Common myeloid progenitor, CD34-positive (primary cell): ENCODE results near the gene SLFN11. TPM values are rescaled to one million over a fixed set of nuclear protein-coding genes. Genes with fewer than 3 reads are reported as not detected.
A peak's percentile ranks its signal among the peaks of the same experiment; 100 is the strongest.
"Not testable (repeated sequence)": the region's sequence is repeated elsewhere in the genome, so short reads cannot be mapped to it uniquely, and the experiment has no call there.

Source experiments
- CTCF ChIA-PET: fragments of 350-600 bp; sonication (Branson Sonifier 250); formaldehyde crosslinking; loops from one replicate; lab custom pipeline; 2021; ENCODE audit warnings: antibody characterized with exemption; lab: Charles Lee
- POLR2A ChIA-PET: fragments of 350-600 bp; sonication (Branson Sonifier 250); formaldehyde crosslinking; loops from one replicate; lab custom pipeline; 2021; ENCODE audit warnings: antibody characterized with exemption; lab: Charles Lee
- DNase-seq, 3 donors: peaks; one replicate each; pipeline versions ENCODE4 v3.0.0 to v3.0.0-alpha.2; 2013
- H3K27ac ChIP-seq, 2 experiments: 1 replicate in 1 of 2; 2 replicates in 1 of 2; pipeline ENCODE4 v1.7.0; 2013; ENCODE audit warnings: inconsistent platforms in 2 of 2, low read length in 2 of 2, mild to moderate bottlenecking in 2 of 2, low read depth in 1 of 2, moderate library complexity in 1 of 2; ENCODE audit not compliant: severe bottlenecking in 2 of 2, insufficient read depth in 1 of 2, poor library complexity in 1 of 2
- H3K27me3 ChIP-seq, 5 experiments: replicated peaks in 2 of 5; 1 replicate in 3 of 5; 2 replicates in 2 of 5; pipeline versions ENCODE4 v1.6.1 to v1.7.0; 2013; ENCODE audit warnings: low read length in 4 of 5, mild to moderate bottlenecking in 2 of 5, moderate library complexity in 2 of 5, inconsistent platforms in 1 of 5; ENCODE audit not compliant: insufficient read depth in 5 of 5, control insufficient read depth in 4 of 5
- H3K36me3 ChIP-seq, 4 experiments: 1 replicate in 2 of 4; 2 replicates in 2 of 4; pipeline versions ENCODE4 v1.6.1 to v1.7.0; 2013; ENCODE audit warnings: low read length in 3 of 4, control low read depth in 1 of 4, mild to moderate bottlenecking in 1 of 4; ENCODE audit not compliant: control insufficient read depth in 4 of 4, insufficient read depth in 4 of 4
- H3K4me1 ChIP-seq, 4 experiments: 1 replicate in 3 of 4; 2 replicates in 1 of 4; pipeline versions ENCODE4 v1.6.1 to v1.7.1; 2013; ENCODE audit warnings: low read length in 3 of 4, mild to moderate bottlenecking in 3 of 4, control low read depth in 1 of 4, inconsistent platforms in 1 of 4, moderate library complexity in 1 of 4; ENCODE audit not compliant: control insufficient read depth in 4 of 4, insufficient read depth in 4 of 4; ENCODE audit errors: control extremely low read depth in 1 of 4
- H3K4me3 ChIP-seq, 7 experiments: 1 replicate in 4 of 7; 2 replicates in 3 of 7; pipeline versions ENCODE4 v1.5.1 to v1.7.0; 2013; ENCODE audit warnings: mild to moderate bottlenecking in 7 of 7, low read length in 6 of 7, moderate library complexity in 6 of 7, inconsistent platforms in 2 of 7, low read depth in 2 of 7, control low read depth in 1 of 7; ENCODE audit not compliant: insufficient read depth in 4 of 7, control insufficient read depth in 1 of 7; ENCODE audit errors: extremely low read depth in 1 of 7
- H3K9me3 ChIP-seq, 5 experiments: 1 replicate in 4 of 5; 2 replicates in 1 of 5; pipeline versions ENCODE4 v1.6.1 to v1.7.1; 2013; ENCODE audit warnings: low read length in 4 of 5, mild to moderate bottlenecking in 2 of 5, inconsistent platforms in 1 of 5, low read depth in 1 of 5, moderate library complexity in 1 of 5; ENCODE audit not compliant: control insufficient read depth in 4 of 5, insufficient read depth in 2 of 5; ENCODE audit errors: control extremely low read depth in 1 of 5
- WGBS: methylation state at CpG from one replicate; pipeline ENCODE4 v1.1.5; 2013; ENCODE audit not compliant: insufficient coverage; 5-methylcytosine and 5-hydroxymethylcytosine counted together
- polyA plus RNA-seq: library from polyadenylated mRNA; unstranded; fragments of 120-200 nt; gene quantifications from one replicate; pipeline ENCODE4 v1.2.1, GENCODE V29; 2013

SLFN11 gene
- 46.6 TPM for polyA plus RNA-seq

GRCh38 chr17:35373534-35373983 is at the start of gene SLFN11:
TSS of gene SLFN11 (minus strand) at chr17:35373621. CDS start at chr17:35363807, 9,814 bp downstream.
- peaks cover 10 to 40% (median 26%) of the 10 kb centered on the region in 4 experiments for H3K4me1 ChIP-seq
- peak within 1 kb of the TSS; percentile 82 to 90 for H3K27ac ChIP-seq
- H3K36me3 ChIP-seq: peaks cover 0 to 8% (median 7%) of the 10 kb centered on the region in 4 experiments
- peak; percentile 89 for DNase-seq
- 0% methylated on average over 16 of the region's 22 CpGs for WGBS
- no peaks in the 10 kb centered on the region for H3K27me3 ChIP-seq
- ChIA-PET CTCF (interaction anchor here (1.5 to 1.9 kb wide), 2 partner anchors 114 to 161 kb away, joined by 4 to 5 read pairs; no protein-coding TSS in a partner anchor), POLR2A (interaction anchor here (0.6 to 1.4 kb wide), 7 partner anchors 11 to 75 kb away, joined by 3 to 7 read pairs (median 3); partner anchors contain the start of gene SLFN13)
- peak within 1 kb of the TSS; percentile 70 to 96 (median 84) for H3K4me3 ChIP-seq
- H3K9me3 ChIP-seq: peaks cover 0 to 5% (median 4%) of the 10 kb centered on the region in 5 experiments

- 100% methylated on average over 3 of the region's 9 CpGs for WGBS
- DNase-seq, H3K9me3 ChIP-seq, POLR2A ChIA-PET, H3K4me3 ChIP-seq, H3K27ac ChIP-seq, H3K27me3 ChIP-seq, H3K4me1 ChIP-seq: not testable (repeated sequence)
- CTCF ChIA-PET: interaction anchor here (0.9 kb wide), 1 partner anchor 18 kb away, joined by 3 read pairs; no protein-coding TSS in a partner anchor
- H3K36me3 ChIP-seq: peaks cover 0 to 13% (median 2%) of the 10 kb centered on the region in 4 experiments
These were observed 47.6 kb upstream of the SLFN11 start for GRCh38 chr17:35421069-35421468.

GRCh38 chr17:35416659-35417058 is 43.2 kb upstream of the SLFN11 start:
- H3K9me3 ChIP-seq: peaks cover 0 to 8% (median 0%) of the 10 kb centered on the region in 5 experiments
- no peak overlapping the region for H3K27ac ChIP-seq
- CTCF ChIA-PET: no interaction called here
- H3K27me3 ChIP-seq: no peaks in the 10 kb centered on the region
- H3K4me3 ChIP-seq: no peak overlapping the region
- no peak for DNase-seq
- H3K36me3 ChIP-seq: peaks cover 0 to 23% (median 4%) of the 10 kb centered on the region in 4 experiments
- 100% methylated on average over 1 of the region's 2 CpGs for WGBS
- POLR2A ChIA-PET: no interaction called here
- no peaks in the 10 kb centered on the region for H3K4me1 ChIP-seq

GRCh38 chr17:35414707-35415106 is 41.3 kb upstream of the SLFN11 start:
- H3K27ac ChIP-seq, H3K4me3 ChIP-seq, H3K27me3 ChIP-seq, H3K4me1 ChIP-seq, POLR2A ChIA-PET, H3K9me3 ChIP-seq, DNase-seq: not testable (repeated sequence)
- 100% methylated on average over 1 of the region's 2 CpGs for WGBS
- peaks cover 0 to 36% (median 9%) of the 10 kb centered on the region in 4 experiments for H3K36me3 ChIP-seq
- CTCF ChIA-PET: interaction anchor here (0.7 kb wide), 1 partner anchor 102 kb away, joined by 3 read pairs; no protein-coding TSS in a partner anchor

- DNase-seq: no peak
- ChIA-PET POLR2A (no interaction called here), CTCF (interaction anchor here (0.7 to 1.0 kb wide), 2 partner anchors 9 to 101 kb away, joined by 3 read pairs; no protein-coding TSS in a partner anchor)
- Histone ChIP-seq H3K4me1 (no peaks in the 10 kb centered on the region), H3K36me3 (peaks cover under 1 to 35% (median 8%) of the 10 kb centered on the region in 4 experiments), H3K4me3 (no peak overlapping the region), H3K9me3 (peaks cover 0 to 8% (median 0%) of the 10 kb centered on the region in 5 experiments), H3K27ac (no peak overlapping the region), H3K27me3 (no peaks in the 10 kb centered on the region)
- 100% methylated on average over 1 of the region's 1 CpG for WGBS
These were observed 40.8 kb upstream of the SLFN11 start for GRCh38 chr17:35414247-35414646.

GRCh38 chr17:35407531-35407930 is 34.1 kb upstream of the SLFN11 start:
- no peak overlapping the region for H3K4me3 ChIP-seq
- no peaks in the 10 kb centered on the region for H3K4me1 ChIP-seq
- 90% methylated on average over 12 of the region's 26 CpGs for WGBS
- ChIA-PET CTCF (no interaction called here), POLR2A (no interaction called here)
- H3K36me3 ChIP-seq: peaks cover 2 to 32% (median 6%) of the 10 kb centered on the region in 4 experiments
- no peak for DNase-seq
- no peaks in the 10 kb centered on the region for H3K27me3 ChIP-seq
- no peaks in the 10 kb centered on the region for H3K9me3 ChIP-seq
- H3K27ac ChIP-seq: no peak overlapping the region

- DNase-seq: no peak
- ChIA-PET POLR2A (no interaction called here), CTCF (interaction anchor here (0.9 kb wide), 1 partner anchor 17 kb away, joined by 3 read pairs; no protein-coding TSS in a partner anchor)
- Histone ChIP-seq H3K9me3 (no peaks in the 10 kb centered on the region), H3K27ac (no peak overlapping the region), H3K27me3 (no peaks in the 10 kb centered on the region), H3K4me1 (no peaks in the 10 kb centered on the region), H3K36me3 (peaks cover 2 to 28% (median 6%) of the 10 kb centered on the region in 4 experiments), H3K4me3 (no peak overlapping the region)
- WGBS: no CpG with 5 or more reads among the region's 1 CpG
These were observed 33.1 kb upstream of the SLFN11 start for GRCh38 chr17:35406568-35406967.
